Neural cell (in vitro differentiated cells): ENCODE results near the gene SLF2.

Experiments
- EP300 ChIP-seq: fragments of 450-650 bp; conservative IDR thresholded peaks from 2 replicates; pipeline ENCODE4 v1.6.1; 2014; ENCODE audit warnings: antibody characterized with exemption, mild to moderate bottlenecking, moderate library complexity; ENCODE audit not compliant: poor library complexity, severe bottlenecking
- EZH2 ChIP-seq: fragments of 200-600, 300-800 bp; shearing (Covaris generic), sonication (generic); IDR thresholded peaks from 2 replicates; pipeline ENCODE4 v1.6.1; 2014; ENCODE audit warnings: antibody characterized with exemption, low read length, borderline replicate concordance, mild to moderate bottlenecking; ENCODE audit not compliant: insufficient read depth, poor library complexity, severe bottlenecking
- MXI1 ChIP-seq: fragments of 450-650 bp; conservative IDR thresholded peaks from 2 replicates; pipeline ENCODE4 v1.6.1; 2014; ENCODE audit warnings: antibody characterized with exemption, mild to moderate bottlenecking; ENCODE audit not compliant: poor library complexity, severe bottlenecking
- POLR2AphosphoS5 ChIP-seq: IDR thresholded peaks from 2 replicates; pipeline ENCODE4 v1.6.1; 2012
- RAD21 ChIP-seq: fragments of 450-650 bp; conservative IDR thresholded peaks from 2 replicates; pipeline ENCODE4 v1.6.1; 2014; ENCODE audit warnings: antibody characterized with exemption, mild to moderate bottlenecking, moderate library complexity
- SMC3 ChIP-seq: fragments of 450-650 bp; conservative IDR thresholded peaks from 2 replicates; pipeline ENCODE4 v1.6.1; 2014; ENCODE audit warnings: antibody characterized with exemption, mild to moderate bottlenecking, moderate library complexity; ENCODE audit not compliant: poor library complexity
- TAF1 ChIP-seq: IDR thresholded peaks from 2 replicates; pipeline ENCODE4 v1.6.1; 2012; ENCODE audit warnings: low read depth
- TF ChIP-seq, protein P1 (sequence below): fragments of 450-650 bp; IDR thresholded peaks from 2 replicates; pipeline ENCODE4 v1.5.1; 2014; ENCODE audit warnings: antibody characterized with exemption, mild to moderate bottlenecking, moderate library complexity; ENCODE audit not compliant: poor library complexity, severe bottlenecking

GRCh38 chr10:100963826-100964225, 51.1 kb downstream of the SLF2 start:
- TF ChIP-seq RAD21, result no peak
- TF ChIP-seq POLR2AphosphoS5, result no peak
- TF ChIP-seq, protein P1, sequence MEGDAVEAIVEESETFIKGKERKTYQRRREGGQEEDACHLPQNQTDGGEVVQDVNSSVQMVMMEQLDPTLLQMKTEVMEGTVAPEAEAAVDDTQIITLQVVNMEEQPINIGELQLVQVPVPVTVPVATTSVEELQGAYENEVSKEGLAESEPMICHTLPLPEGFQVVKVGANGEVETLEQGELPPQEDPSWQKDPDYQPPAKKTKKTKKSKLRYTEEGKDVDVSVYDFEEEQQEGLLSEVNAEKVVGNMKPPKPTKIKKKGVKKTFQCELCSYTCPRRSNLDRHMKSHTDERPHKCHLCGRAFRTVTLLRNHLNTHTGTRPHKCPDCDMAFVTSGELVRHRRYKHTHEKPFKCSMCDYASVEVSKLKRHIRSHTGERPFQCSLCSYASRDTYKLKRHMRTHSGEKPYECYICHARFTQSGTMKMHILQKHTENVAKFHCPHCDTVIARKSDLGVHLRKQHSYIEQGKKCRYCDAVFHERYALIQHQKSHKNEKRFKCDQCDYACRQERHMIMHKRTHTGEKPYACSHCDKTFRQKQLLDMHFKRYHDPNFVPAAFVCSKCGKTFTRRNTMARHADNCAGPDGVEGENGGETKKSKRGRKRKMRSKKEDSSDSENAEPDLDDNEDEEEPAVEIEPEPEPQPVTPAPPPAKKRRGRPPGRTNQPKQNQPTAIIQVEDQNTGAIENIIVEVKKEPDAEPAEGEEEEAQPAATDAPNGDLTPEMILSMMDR, result no peak
- TF ChIP-seq EP300, result no peak
- TF ChIP-seq TAF1, result no peak
- TF ChIP-seq MXI1, result no peak
- no peak for TF ChIP-seq SMC3
- no peak for TF ChIP-seq EZH2
